Epithelial cell of proximal tubule (primary cell): ENCODE measurements around the gene HES4. TPM values are rescaled to one million over a fixed set of nuclear protein-coding genes. Genes with fewer than 3 reads are reported as not detected.
"Not testable (repeated sequence)": the region's sequence is repeated elsewhere in the genome, so short reads cannot be mapped to it uniquely, and the experiment has no call there.

Experiments
- DNase-seq: peaks from one replicate; pipeline ENCODE4 v3.0.0-alpha.2; 2011; ENCODE audit warnings: low read depth
- H3K4me3 ChIP-seq: 2 replicates; pipeline ENCODE4 v1.5.1; 2011; ENCODE audit warnings: low read depth, mild to moderate bottlenecking, low read length
- total RNA-seq: library from RNA; depleted of rRNA; stranded (reverse); fragments of >200 nt; gene quantifications from 2 replicates; pipeline ENCODE4 v1.2.3, GENCODE V29; 2015
- TF ChIP-seq, protein P1 (sequence below): conservative IDR thresholded peaks from 2 replicates; pipeline ENCODE4 v1.5.1; 2012; ENCODE audit warnings: low read depth, mild to moderate bottlenecking, low read length

HES4 gene
- total RNA-seq, 1 donor from 2014 or later, result 193 TPM

DNA sequence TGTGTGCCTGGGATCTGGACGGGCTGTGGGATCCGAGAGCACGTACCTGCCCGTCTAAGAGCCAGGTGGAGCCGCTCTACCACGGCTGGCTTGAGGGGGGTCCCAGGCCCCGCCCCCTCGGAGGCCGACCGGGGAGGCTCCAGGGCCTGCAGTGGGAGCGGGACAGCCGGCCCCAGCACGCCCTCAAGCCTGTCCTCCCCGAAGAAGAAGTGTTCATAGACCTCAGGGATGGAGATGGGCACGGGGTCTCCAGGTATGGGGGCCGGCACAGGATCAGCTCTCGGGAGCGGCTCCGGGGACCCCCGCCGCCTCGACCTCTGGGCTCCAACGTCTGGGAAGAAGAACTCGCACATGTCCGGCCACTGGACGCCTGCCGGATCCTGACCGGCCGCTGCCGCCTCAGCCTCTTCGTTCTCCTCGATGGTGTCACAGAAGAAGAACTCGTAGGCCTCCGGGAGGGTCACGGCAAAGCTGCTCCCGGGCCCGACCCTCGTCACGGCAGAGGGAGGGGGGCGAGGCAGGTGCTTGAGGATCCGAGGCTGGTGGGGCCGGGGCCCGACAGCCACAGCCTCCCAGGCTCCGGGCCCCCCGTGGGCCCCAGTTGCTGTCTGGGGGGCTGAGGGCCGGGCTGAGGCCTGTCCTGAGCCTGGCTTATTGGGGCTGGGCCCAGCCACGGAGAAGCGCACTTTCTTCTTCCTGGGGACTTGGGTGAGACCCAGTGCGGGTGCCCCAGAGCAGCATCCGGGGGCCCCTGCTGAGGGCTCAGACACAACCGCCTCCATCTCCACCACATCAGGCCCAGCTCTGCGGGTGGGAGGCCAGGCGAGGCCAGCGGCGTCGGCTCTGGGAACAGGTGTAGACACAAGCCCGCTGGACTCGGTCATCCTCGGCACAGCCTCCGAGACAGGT lies 20.8 kb downstream of the HES4 start:
- no peak for DNase-seq
- TF ChIP-seq, protein P1, sequence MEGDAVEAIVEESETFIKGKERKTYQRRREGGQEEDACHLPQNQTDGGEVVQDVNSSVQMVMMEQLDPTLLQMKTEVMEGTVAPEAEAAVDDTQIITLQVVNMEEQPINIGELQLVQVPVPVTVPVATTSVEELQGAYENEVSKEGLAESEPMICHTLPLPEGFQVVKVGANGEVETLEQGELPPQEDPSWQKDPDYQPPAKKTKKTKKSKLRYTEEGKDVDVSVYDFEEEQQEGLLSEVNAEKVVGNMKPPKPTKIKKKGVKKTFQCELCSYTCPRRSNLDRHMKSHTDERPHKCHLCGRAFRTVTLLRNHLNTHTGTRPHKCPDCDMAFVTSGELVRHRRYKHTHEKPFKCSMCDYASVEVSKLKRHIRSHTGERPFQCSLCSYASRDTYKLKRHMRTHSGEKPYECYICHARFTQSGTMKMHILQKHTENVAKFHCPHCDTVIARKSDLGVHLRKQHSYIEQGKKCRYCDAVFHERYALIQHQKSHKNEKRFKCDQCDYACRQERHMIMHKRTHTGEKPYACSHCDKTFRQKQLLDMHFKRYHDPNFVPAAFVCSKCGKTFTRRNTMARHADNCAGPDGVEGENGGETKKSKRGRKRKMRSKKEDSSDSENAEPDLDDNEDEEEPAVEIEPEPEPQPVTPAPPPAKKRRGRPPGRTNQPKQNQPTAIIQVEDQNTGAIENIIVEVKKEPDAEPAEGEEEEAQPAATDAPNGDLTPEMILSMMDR, result no peak
- H3K4me3 ChIP-seq, result no peak overlapping the region

DNA sequence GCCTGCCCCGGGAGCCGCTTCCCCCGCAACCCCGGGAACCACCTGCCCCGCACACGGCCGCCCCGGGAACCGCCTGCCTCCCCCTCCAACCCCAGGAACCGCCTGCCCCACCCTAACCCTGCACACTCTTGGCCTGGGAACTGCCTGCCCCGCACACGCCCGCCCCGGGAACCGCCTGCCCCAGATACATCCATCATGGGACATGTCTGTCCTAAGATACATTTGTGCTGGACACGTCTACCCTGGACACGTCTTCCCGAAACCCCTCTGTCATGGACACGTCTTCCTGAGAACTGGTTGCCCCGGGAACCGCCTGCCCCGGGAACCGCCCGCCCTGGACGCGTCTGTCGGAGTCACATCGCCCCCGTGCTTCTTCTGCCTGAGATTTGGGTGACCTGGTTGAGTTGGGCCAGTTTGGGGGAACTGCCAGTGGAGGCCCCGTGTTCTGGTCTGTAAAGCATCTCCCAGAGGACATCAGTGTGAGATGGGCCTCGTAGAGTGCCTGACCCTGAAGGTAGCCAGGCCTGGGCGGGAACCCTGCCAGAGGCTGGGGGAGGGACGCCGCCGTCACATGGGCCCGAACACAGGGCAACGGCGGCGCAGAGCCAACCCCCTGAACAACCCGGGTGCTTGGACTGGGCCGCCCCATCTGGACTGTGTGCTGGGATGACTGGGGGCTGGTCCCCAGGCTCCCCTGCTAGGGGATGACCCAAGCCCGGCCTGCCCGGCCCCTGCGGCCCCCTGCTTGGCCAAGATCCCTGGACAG lies 21.6 kb downstream of the HES4 start:
- TF ChIP-seq, protein P1, result no peak
- H3K4me3 ChIP-seq, result no peak overlapping the region
- no peak for DNase-seq

DNA sequence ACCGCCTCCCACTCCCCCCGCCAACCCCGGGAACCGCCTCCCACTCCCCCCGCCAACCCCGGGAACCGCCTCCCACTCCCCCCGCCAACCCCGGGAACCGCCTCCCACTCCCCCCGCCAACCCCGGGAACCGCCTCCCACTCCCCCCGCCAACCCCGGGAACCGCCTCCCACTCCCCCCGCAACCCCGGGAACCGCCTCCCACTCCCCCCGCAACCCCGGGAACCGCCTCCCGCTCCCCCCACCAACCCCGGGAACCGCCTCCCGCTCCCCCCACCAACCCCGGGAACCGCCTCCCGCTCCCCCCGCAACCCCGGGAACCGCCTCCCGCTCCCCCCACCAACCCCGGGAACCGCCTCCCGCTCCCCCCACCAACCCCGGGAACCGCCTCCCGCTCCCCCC lies 23.1 kb downstream of the HES4 start:
- DNase-seq, H3K4me3 ChIP-seq: not testable (repeated sequence)

DNA sequence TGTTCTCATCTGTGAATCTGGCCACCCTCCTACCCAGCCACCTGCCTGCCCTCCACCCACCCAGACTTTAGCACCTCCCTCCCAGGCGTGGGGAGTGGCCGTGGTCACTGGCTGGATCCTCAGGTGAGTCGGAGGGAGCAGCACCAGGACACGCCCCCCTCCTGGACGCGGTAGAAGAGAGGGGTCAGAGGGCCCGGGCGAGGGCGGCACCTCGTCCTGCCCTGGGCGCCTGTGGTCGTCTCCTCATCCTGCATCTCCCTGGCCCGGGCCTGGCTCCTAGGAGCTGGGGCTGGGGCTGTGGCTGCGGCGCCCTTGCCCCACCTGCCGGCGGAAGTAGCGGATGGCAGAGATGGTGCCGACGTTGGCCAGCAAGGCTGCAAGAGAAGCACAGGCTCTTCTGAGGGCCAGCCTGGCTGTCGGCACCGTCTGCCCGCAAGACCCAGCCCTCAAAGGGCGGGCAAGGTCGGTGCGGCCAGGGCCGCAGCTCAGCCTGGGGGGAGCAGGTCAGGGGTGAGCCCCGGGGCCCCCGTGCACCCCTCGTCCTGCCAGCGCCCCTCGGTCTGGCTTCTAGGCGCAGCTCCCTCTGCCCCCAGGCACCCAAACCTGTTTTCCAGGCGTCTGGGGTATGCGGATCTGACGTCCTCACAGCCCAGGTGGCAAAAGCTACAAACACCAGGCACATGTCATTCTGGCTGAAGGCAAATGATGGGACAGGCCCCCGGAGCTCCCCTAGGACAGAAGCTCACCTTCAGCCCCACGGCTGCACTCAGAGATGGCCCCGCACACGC lies 23.8 kb downstream of the HES4 start:
- H3K4me3 ChIP-seq, result peak overlapping the region; percentile 44
- no peak for DNase-seq

DNA sequence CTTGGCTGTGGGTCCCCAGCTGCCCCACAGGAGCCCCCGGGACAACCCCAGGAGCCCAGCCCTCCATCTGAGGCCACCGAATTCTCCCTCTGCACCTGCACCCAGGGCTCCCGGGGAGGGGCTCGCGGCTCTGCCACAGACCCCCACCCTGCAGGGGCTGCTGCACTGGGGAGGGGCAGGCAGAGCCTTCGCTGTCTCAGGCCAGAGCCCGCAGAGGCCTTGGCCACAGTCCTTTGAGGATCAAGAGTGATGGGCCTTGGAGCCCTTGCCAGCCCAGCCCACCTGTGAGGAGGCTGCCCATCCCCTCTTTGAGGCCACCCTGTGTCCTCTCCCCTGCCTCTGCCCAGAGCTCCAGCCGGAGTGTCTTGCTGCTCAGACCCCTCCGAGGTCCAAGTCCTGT lies 24.5 kb downstream of the HES4 start:
- TF ChIP-seq, protein P1, result no peak
- no peak overlapping the region for H3K4me3 ChIP-seq
- no peak for DNase-seq

More for the DNA sequence above, 23.8 kb downstream of the HES4 start:
- TF ChIP-seq, protein P1, result peak; percentile 66

DNA sequence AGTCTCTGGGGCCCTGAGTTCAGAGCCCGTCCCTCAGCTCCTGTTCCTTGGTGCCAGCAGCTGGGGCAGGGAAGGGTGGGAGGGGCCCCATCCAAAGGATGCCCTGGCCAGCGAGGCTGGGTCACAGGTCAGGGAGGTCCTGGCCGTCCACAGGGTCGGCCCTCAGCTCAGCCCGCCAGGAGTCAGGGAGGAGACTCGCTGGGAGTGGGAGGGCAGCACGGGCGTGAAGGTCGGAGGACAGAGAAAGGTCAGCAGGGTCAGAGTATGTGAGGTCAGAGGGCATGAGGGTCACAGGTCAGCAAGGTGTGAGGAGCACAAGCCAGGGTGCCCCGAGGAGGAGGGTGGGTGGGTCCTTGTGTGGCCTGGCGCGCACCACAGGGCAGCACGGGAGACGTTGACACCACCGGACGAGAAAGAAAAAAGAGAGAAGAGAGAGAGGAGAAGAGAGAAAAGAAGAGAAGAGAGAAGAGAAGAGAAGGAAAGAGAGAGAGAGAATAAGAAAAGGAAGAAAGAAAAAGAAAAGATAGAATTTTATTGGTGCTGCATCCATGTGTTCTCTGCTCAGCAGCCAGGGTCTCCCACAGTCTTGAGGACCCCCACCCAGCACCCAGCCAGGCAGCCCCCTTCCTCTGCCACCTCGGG lies 25.1 kb downstream of the HES4 start:
- TF ChIP-seq, protein P1, result no peak
- no peak for DNase-seq
- no peak overlapping the region for H3K4me3 ChIP-seq
